ENCODE data around the gene LYRM7. TPM values are rescaled to one million over a fixed set of nuclear protein-coding genes. Genes with fewer than 3 reads are reported as not detected.
A peak's percentile ranks its signal among the peaks of the same experiment; 100 is the strongest.
"Not testable (repeated sequence)": the region's sequence is repeated elsewhere in the genome, so short reads cannot be mapped to it uniquely, and the experiment has no call there.

Gene LYRM7
- total RNA-seq: 6.0 TPM
- long read RNA-seq, full-length matches to known transcripts: 15 of 17 reads
- long read RNA-seq, partial matches to known transcripts: 1 of 17 reads
- long read RNA-seq, other reads (novel, unspliced or antisense): 1 of 17 reads

GRCh38 chr5:131170540-131171275 lies at the start of gene LYRM7:
Gene LYRM7 (plus strand): TSS chr5:131170944. CDS start chr5:131171021, 77 bp downstream.
- DNase-seq (peak; percentile 95), ATAC-seq (peak; percentile 99)
- intact Hi-C loops (cut with DNase I): no loop called here
- peak within 1 kb of the TSS; percentile 78 for H3K27ac ChIP-seq
- H3K36me3 ChIP-seq: no peaks in the 10 kb centered on the region
- no peak for TF ChIP-seq CTCF (IDR thresholded peaks at IDR 0.05)
- no peaks in the 10 kb centered on the region for H3K9me3 ChIP-seq
- H3K4me3 ChIP-seq: peak within 1 kb of the TSS; percentile 69
- H3K4me1 ChIP-seq: peaks cover 14% of the 10 kb centered on the region
- H3K27me3 ChIP-seq: no peaks in the 10 kb centered on the region

GRCh38 chr5:131127244-131127643 lies 43.5 kb upstream of the LYRM7 start:
- intact Hi-C loops (cut with DNase I); ATAC-seq; H3K4me3 ChIP-seq; H3K27me3 ChIP-seq; DNase-seq; H3K9me3 ChIP-seq; H3K36me3 ChIP-seq; H3K4me1 ChIP-seq; H3K27ac ChIP-seq: not testable (repeated sequence)

GRCh38 chr5:131129306-131129705 lies 41.4 kb upstream of the LYRM7 start:
- H3K27ac ChIP-seq: no peak overlapping the region
- H3K36me3 ChIP-seq: no peaks in the 10 kb centered on the region
- TF ChIP-seq CTCF (IDR thresholded peaks at IDR 0.05): no peak
- no peak for DNase-seq
- intact Hi-C loops (cut with DNase I): no loop called here
- H3K4me3 ChIP-seq: no peak overlapping the region
- H3K27me3 ChIP-seq: no peaks in the 10 kb centered on the region
- ATAC-seq: no peak
- H3K9me3 ChIP-seq: no peaks in the 10 kb centered on the region
- H3K4me1 ChIP-seq: no peaks in the 10 kb centered on the region

- H3K9me3 ChIP-seq; H3K27me3 ChIP-seq; H3K36me3 ChIP-seq; intact Hi-C loops (cut with DNase I); H3K4me1 ChIP-seq; H3K4me3 ChIP-seq; H3K27ac ChIP-seq; DNase-seq; ATAC-seq: not testable (repeated sequence)
These were observed 37.7 kb upstream of the LYRM7 start for GRCh38 chr5:131133091-131133490.

GRCh38 chr5:131138406-131138805 lies 32.3 kb upstream of the LYRM7 start:
- H3K4me3 ChIP-seq; DNase-seq; H3K36me3 ChIP-seq; ATAC-seq; H3K9me3 ChIP-seq; H3K27ac ChIP-seq; intact Hi-C loops (cut with DNase I); H3K4me1 ChIP-seq; H3K27me3 ChIP-seq: not testable (repeated sequence)

GRCh38 chr5:131139321-131139720 lies 31.4 kb upstream of the LYRM7 start:
- no peak for TF ChIP-seq CTCF (IDR thresholded peaks at IDR 0.05)
- ATAC-seq (no peak), DNase-seq (no peak)
- Histone ChIP-seq H3K27ac (no peak overlapping the region), H3K4me1 (no peaks in the 10 kb centered on the region), H3K27me3 (no peaks in the 10 kb centered on the region), H3K4me3 (no peak overlapping the region), H3K9me3 (no peaks in the 10 kb centered on the region), H3K36me3 (no peaks in the 10 kb centered on the region)
- intact Hi-C loops (cut with DNase I): no loop called here

- ATAC-seq: no peak
These were observed 27.6 kb upstream of the LYRM7 start for GRCh38 chr5:131142970-131143617.

More at GRCh38 chr5:131142970-131143617, 27.6 kb upstream of the LYRM7 start:
- intact Hi-C loops (cut with DNase I): no loop called here
- no peaks in the 10 kb centered on the region for H3K36me3 ChIP-seq
- H3K9me3 ChIP-seq: no peaks in the 10 kb centered on the region
- H3K27ac ChIP-seq: no peak overlapping the region
- TF ChIP-seq CTCF (IDR thresholded peaks at IDR 0.05): no peak
- H3K4me1 ChIP-seq: no peaks in the 10 kb centered on the region
- DNase-seq: no peak
- H3K27me3 ChIP-seq: no peaks in the 10 kb centered on the region
- H3K4me3 ChIP-seq: no peak overlapping the region
